PC-3 (cell line): ENCODE measurements around the gene ARPC3.
"Not testable (repeated sequence)": the region's sequence is repeated elsewhere in the genome, so short reads cannot be mapped to it uniquely, and the experiment has no call there.

Source experiments
- CTCF ChIP-seq: fragments of 300-600 bp; sonication (generic); conservative IDR thresholded peaks from 2 replicates; pipeline ENCODE4 v1.5.1; 2017; ENCODE audit warnings: antibody characterized with exemption, low read depth, mild to moderate bottlenecking, low read length
- EZH2 ChIP-seq: fragments of 300-600 bp; sonication (generic); IDR thresholded peaks from one replicate; pipeline ENCODE4 v1.6.1; 2017; ENCODE audit warnings: antibody characterized with exemption, mild to moderate bottlenecking, low read length; ENCODE audit not compliant: unreplicated experiment

- TF ChIP-seq CTCF, EZH2: not testable (repeated sequence)
Observed at GRCh38 chr12:110465765-110466164, 15.6 kb upstream of the ARPC3 start.
